Measurements from ENCODE around the gene RGS12.

Gene RGS12

DNA sequence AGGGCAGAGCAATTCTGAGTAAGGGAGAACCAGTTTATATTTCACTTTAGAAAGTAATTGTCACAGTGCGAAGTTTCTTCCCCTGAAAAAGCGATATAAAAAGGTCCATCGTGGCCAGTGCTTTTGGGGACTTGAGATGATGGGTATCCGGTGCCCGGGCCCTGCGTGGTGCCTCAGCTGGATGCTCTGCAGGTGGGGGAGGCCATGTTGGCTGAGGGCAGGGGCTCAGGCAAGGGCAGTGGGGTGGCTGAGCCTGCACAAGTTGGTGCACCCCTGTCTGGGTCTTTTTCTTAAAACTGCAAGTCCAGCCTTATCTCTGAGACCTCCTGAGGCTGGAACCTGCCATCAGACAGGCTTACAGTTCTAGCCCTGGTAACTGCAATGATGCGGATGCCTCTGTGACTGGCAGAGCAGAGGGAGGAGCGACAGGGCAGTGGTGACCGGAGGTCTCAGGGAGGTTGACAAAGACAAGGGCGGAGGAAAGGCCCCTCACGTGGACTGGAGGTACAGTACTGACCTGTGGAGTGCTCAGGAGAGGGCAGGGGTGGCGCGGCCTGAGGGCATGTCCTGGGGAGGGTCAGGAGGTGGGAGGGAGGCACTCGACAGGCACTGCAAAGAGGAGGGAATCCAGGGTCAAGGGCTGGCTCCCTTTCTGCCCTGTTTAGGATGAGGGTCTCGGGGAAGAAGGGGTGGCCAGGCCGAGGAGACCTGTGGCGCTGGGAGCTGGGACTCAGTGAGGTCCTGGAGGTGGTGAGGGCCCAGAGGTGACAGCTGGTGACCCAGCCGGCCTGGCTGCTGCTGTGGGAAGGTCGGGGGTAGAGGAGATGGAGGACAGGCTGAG, 1.8 kb downstream of the RGS12 start:
- Histone ChIP-seq H3K4me3 (ENCODE audit: low read length) (no peak overlapping the region), H3K27ac (ENCODE audit: low read length) (no peak overlapping the region), H3K9ac (ENCODE audit: low read length) (no peak overlapping the region), H2AFZ (ENCODE audit: low read depth, low read length) (no peak overlapping the region), H3K79me2 (ENCODE audit: low read length) (no peaks in the 10 kb centered on the region), H3K36me3 (replicated peaks; ENCODE audit: low read depth, low read length) (no peaks in the 10 kb centered on the region), H4K20me1 (ENCODE audit: insufficient read depth, low read length) (no peaks in the 10 kb centered on the region), H3K4me2 (ENCODE audit: low read length) (no peak overlapping the region), H3K4me1 (ENCODE audit: low read length) (peaks cover 5% of the 10 kb centered on the region; the same call in 1 of the 2 replicates), H3K27me3 (ENCODE audit: low read depth, low read length) (peaks cover 49% of the 10 kb centered on the region), H3K9me3 (ENCODE audit: insufficient read depth, low read length) (no peaks in the 10 kb centered on the region)
- TF ChIP-seq, protein P1, sequence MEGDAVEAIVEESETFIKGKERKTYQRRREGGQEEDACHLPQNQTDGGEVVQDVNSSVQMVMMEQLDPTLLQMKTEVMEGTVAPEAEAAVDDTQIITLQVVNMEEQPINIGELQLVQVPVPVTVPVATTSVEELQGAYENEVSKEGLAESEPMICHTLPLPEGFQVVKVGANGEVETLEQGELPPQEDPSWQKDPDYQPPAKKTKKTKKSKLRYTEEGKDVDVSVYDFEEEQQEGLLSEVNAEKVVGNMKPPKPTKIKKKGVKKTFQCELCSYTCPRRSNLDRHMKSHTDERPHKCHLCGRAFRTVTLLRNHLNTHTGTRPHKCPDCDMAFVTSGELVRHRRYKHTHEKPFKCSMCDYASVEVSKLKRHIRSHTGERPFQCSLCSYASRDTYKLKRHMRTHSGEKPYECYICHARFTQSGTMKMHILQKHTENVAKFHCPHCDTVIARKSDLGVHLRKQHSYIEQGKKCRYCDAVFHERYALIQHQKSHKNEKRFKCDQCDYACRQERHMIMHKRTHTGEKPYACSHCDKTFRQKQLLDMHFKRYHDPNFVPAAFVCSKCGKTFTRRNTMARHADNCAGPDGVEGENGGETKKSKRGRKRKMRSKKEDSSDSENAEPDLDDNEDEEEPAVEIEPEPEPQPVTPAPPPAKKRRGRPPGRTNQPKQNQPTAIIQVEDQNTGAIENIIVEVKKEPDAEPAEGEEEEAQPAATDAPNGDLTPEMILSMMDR (IDR thresholded peaks at IDR 0.05; ENCODE audit: low read depth, low read length): no peak

DNA sequence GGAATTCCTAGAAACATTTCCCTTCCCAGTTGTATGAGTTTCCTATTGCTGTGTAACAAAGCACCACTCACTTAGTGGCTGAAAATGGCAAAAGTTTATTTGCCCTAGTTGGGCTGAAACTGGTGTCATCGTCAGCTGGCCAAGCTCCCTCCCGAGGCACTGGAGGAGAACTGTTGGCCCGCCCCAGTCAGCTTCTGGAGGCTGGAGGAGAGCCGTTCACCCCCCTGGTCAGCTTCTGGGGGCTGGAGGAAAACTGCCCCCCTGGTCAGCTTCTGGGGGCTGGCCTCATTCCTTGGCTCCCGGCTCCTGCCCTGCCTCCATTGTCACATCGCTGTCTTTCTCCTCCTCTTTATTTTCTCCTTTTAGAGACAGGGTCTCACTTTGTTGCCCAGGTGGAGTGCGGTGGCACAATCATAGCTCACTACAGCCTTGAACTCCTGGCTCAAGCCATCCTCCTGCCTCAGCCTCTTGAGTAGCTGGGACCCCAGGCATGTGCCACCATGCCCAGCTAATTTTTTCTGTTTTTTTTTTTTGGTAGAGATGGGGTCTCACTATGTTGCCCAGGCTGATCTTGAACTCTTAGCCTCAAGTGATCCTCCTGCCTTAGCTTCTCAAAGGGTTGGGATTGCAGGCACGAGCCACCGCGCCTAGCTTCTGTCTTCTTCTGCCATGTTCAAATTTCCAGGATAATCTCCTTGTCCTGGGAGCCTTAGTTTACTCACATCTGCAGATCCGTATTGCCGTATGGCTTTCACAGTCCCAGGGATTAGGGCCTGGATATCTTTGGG, 3.2 kb downstream of the RGS12 start:
- Histone ChIP-seq H4K20me1 (ENCODE audit: insufficient read depth, low read length) (no peaks in the 10 kb centered on the region), H3K79me2 (ENCODE audit: low read length) (no peaks in the 10 kb centered on the region)

GRCh38 chr4:3296651-3297050, 3.8 kb downstream of the RGS12 start:
- H3K4me2 ChIP-seq (ENCODE audit: low read length): no peak overlapping the region
- H3K9ac ChIP-seq (ENCODE audit: low read length): no peak overlapping the region
- H4K20me1 ChIP-seq (ENCODE audit: insufficient read depth, low read length): no peaks in the 10 kb centered on the region
- no peak overlapping the region for H3K4me3 ChIP-seq (ENCODE audit: low read length)
- H3K4me1 ChIP-seq (ENCODE audit: low read length): peaks cover 5% of the 10 kb centered on the region; the same call in 1 of the 2 replicates
- no peaks in the 10 kb centered on the region for H3K79me2 ChIP-seq (ENCODE audit: low read length)
- TF ChIP-seq, protein P1 (IDR thresholded peaks at IDR 0.05; ENCODE audit: low read depth, low read length): no peak
- TF ChIP-seq EZH2phosphoT487 (IDR thresholded peaks at IDR 0.05; ENCODE audit: low read depth): no peak
- peaks cover 44% of the 10 kb centered on the region for H3K27me3 ChIP-seq (ENCODE audit: low read depth, low read length)
- H3K9me3 ChIP-seq (ENCODE audit: insufficient read depth, low read length): no peaks in the 10 kb centered on the region
- no peaks in the 10 kb centered on the region for H3K36me3 ChIP-seq (replicated peaks; ENCODE audit: low read depth, low read length)
- no peak overlapping the region for H2AFZ ChIP-seq (ENCODE audit: low read depth, low read length)
- no peak overlapping the region for H3K27ac ChIP-seq (ENCODE audit: low read length)

More for the DNA sequence above, 3.2 kb downstream of the RGS12 start:
- Histone ChIP-seq H3K9me3 (ENCODE audit: insufficient read depth, low read length) (no peaks in the 10 kb centered on the region), H3K4me3 (ENCODE audit: low read length) (no peak overlapping the region), H3K4me2 (ENCODE audit: low read length) (no peak overlapping the region), H3K36me3 (replicated peaks; ENCODE audit: low read depth, low read length) (no peaks in the 10 kb centered on the region), H3K27ac (ENCODE audit: low read length) (no peak overlapping the region), H3K4me1 (ENCODE audit: low read length) (peaks cover 5% of the 10 kb centered on the region; the same call in 1 of the 2 replicates), H2AFZ (ENCODE audit: low read depth, low read length) (no peak overlapping the region), H3K9ac (ENCODE audit: low read length) (no peak overlapping the region), H3K27me3 (ENCODE audit: low read depth, low read length) (peaks cover 46% of the 10 kb centered on the region)
- no peak for TF ChIP-seq EZH2phosphoT487 (IDR thresholded peaks at IDR 0.05; ENCODE audit: low read depth)
- TF ChIP-seq, protein P1 (IDR thresholded peaks at IDR 0.05; ENCODE audit: low read depth, low read length): no peak
